ENCODE data around the gene HLA-DRA.
"Not testable (repeated sequence)": the region's sequence is repeated elsewhere in the genome, so short reads cannot be mapped to it uniquely, and the experiment has no call there.

The HLA-DRA gene

GRCh38 chr6:32431142-32431541, 8.5 kb upstream of the HLA-DRA start:
- no peak for DNase-seq (ENCODE audit: low read depth in 2 of 2)

GRCh38 chr6:32432050-32432450, 7.6 kb upstream of the HLA-DRA start:
- no peak for DNase-seq (ENCODE audit: low read depth in 2 of 2)

DNA sequence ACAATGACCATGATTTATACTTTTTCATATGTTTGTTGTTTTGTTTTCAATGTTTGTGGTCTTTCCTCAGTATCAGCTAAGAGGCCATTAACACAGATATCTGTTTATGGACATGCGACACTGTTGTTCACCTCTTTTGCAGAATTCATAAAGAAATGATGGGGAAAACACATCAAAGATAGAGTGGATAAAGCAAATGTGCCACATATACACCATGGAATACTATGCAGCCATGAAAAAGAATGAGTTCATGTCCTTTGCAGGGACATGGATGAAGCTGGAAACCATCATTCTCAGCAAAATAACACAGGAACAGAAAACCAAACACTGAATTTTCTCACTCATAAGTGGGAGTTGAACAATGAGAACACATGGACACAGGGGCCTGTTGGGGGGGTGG, 5.7 kb upstream of the HLA-DRA start:
- DNase-seq (ENCODE audit: low read depth in 2 of 2): not testable (repeated sequence)

- DNase-seq (ENCODE audit: low read depth in 2 of 2): no peak
Observed at GRCh38 chr6:32436186-32436585, 3.5 kb upstream of the HLA-DRA start.

DNA sequence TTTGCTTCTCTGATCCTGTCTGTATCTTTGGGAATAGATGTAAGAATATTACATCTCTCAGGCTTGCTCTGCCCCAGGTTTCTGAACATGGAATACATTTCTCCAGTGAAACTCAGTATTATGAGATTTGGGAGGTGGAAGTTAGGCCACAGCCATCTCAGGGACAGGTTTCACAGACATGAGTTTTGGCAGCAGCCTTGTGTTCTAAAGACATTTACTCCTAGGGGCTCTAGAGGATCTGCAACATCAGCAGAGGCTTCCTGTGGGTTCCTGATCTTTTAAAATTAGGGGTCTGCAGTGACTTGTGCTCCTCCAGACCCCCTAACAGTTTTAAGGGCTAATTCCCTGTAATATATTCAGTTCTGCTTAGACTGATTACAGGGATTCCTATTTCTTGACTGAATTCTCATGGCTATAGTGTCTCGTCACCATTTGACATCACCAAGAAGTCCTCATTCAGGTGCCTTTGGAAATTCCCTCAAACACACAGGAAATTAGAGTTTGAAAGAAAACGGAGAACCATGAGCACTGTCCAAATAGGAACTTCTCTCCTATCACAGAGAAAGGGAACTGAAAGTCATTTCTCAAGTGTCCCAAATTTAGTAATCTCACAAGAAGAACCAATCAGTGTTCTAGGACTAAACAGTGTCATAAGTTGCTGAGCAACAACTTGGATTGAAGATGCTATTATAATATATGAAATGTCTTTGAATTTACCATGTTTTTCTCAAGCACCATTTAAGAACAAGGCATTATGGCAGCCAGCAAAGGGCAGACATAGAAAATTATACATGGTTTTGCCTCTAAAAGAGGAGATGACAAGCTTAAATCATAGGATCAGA, 2.5 kb upstream of the HLA-DRA start:
- no peak for DNase-seq (ENCODE audit: low read depth in 2 of 2)

- no peak for DNase-seq (ENCODE audit: low read depth in 2 of 2)
Observed at GRCh38 chr6:32439139-32439538, 548 bp upstream of the HLA-DRA start.

DNA sequence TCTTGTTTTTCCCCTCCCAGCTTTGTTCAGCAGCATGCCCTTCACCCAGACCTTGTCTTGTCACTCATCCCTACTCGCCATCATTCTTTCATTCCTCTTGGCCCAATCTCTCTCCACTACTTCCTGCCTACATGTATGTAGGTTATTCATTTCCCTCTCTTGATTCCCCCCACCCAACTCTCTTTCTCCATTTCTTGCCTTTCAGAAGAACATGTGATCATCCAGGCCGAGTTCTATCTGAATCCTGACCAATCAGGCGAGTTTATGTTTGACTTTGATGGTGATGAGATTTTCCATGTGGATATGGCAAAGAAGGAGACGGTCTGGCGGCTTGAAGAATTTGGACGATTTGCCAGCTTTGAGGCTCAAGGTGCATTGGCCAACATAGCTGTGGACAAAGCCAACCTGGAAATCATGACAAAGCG, 2.6 kb downstream of the HLA-DRA start:
- DNase-seq (ENCODE audit: low read depth in 2 of 2): no peak

- DNase-seq (ENCODE audit: low read depth in 2 of 2): no peak
Observed at GRCh38 chr6:32442977-32443552, 3.4 kb downstream of the HLA-DRA start.

- no peak for DNase-seq (ENCODE audit: low read depth in 2 of 2)
Observed at GRCh38 chr6:32444433-32444832, 4.7 kb downstream of the HLA-DRA start.

GRCh38 chr6:32445321-32445854, 5.7 kb downstream of the HLA-DRA start:
- DNase-seq (ENCODE audit: low read depth in 2 of 2): no peak

GRCh38 chr6:32447932-32448331, 8.2 kb downstream of the HLA-DRA start:
- no peak for DNase-seq (ENCODE audit: low read depth in 2 of 2)

DNA sequence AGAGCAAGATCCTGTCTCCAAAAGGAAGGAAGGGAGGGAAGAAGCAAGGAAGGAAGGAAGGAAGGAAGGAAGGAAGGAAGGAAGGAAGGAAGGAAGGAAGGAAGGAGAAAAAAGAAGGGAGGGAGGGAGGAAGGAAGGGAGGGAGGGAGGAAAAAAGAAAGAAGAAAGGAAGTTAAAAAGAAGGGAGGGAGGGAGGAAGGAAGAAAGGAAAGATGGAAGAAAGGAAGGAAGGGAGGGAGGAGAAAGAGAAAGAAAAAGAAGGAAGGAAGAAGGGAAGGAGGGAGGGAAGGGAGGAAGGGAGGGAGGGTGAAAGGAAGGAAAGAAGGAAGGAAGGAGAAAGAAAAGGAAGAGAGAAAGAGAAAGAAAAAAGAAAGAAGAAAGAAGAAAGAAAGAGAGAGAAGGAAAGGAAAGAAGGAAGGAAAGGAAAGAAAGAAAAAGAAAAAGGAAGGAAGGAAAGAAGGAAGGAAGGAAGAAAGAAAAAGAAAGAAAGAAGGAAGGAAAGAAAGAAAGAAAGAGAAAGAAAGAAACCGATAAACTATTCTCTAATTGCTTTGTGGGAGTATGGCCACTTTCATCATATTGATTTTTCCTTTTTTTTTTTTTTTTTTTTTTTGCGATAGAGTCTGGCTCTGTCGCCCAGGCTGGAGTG, 9.5 kb downstream of the HLA-DRA start:
- DNase-seq (ENCODE audit: low read depth in 2 of 2): no peak

- DNase-seq (ENCODE audit: low read depth in 2 of 2): no peak
Observed at GRCh38 chr6:32457054-32457453, 17.4 kb downstream of the HLA-DRA start.

DNA sequence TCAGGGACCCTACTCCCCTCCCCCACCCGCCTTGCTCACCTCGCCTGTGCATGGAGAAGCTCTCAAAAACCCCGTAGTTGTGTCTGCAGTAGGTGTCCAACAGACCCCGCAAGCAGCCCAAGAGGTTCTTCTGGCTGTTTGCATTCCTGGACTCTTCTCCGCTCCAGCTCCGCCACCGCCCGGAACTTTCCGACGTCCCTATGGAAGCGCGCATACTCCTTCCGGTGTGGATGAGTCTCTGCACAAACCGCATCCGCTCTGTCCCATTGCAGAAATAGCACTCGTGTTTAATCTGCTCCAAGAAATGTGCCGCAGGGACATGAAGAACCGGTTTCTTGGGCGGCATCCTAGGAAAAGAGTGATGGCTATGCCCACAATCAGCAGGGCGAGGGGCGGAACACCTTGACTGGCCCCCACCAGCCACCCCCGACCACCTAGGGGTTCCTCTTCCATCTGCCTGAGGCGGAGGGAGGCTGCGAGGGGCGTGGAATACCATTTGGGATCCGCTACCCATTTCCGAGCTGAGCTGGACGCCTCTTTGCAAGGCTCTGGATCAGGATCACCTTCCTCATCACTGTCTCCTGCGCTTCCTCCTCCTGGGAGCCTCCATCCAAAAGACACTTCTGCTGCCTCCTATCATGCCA, 20.2 kb downstream of the HLA-DRA start:
- DNase-seq (ENCODE audit: low read depth in 2 of 2): no peak

- DNase-seq (ENCODE audit: low read depth in 2 of 2): no peak
Observed at GRCh38 chr6:32460528-32460927, 20.8 kb downstream of the HLA-DRA start.

DNA sequence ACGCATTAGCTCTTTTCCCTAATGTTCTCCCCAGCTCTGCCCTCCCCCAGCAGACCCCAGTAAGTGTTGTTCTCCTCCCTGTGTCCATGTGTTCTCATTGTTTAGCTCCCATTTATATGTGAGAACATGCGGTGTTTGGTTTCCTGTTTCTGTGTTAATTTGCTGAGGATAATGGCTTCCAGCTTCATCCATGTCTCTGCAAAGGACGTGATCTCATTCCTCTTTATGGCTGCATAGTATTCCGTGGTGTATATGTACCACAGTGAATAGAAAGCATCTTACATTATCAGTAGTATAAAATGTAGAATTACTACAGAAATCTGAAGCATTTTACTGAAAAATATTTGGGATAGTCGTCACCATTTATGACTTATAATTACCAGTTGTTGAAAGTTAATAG, 21.8 kb downstream of the HLA-DRA start:
- DNase-seq (ENCODE audit: low read depth in 2 of 2): no peak

- DNase-seq (ENCODE audit: low read depth in 2 of 2): peak; percentile 39 to 71
Observed at GRCh38 chr6:32462609-32463008, 22.9 kb downstream of the HLA-DRA start.

DNA sequence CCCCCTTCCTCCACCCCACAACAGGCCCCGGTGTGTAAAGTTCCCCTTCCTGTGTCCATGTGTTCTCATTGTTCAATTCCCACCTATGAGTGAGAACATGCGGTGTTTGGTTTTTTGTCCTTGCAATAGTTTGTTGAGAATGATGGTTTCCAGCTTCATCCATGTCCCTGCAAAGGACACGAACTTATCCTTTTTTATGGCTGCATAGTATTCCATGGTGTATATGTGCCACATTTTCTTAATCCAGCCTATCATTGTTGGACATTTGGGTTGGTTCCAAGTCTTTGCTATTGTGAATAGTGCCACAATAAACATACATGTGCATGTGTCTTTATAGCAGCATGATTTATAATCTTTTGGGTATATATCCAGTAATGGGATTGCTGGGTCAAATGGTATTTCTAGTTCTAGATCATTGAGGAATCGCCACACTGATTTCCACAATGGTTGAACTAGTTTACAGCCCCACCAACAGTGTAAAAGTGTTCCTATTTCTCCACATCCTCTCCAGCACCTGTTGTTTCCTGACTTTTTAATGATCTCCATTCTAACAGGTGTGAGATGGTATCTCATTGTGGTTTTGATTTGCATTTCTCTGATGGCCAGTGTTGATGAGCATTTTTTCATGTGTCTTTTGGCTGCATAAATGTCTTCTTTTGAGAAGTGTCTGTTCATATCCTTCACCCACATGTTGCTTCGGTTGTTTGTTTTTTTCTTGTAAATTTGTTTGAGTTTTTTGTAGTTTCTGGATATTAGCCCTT, 28.2 kb downstream of the HLA-DRA start:
- DNase-seq (ENCODE audit: low read depth in 2 of 2): not testable (repeated sequence)

- no peak for DNase-seq (ENCODE audit: low read depth in 2 of 2)
Observed at GRCh38 chr6:32472781-32473375, 33.2 kb downstream of the HLA-DRA start.

DNA sequence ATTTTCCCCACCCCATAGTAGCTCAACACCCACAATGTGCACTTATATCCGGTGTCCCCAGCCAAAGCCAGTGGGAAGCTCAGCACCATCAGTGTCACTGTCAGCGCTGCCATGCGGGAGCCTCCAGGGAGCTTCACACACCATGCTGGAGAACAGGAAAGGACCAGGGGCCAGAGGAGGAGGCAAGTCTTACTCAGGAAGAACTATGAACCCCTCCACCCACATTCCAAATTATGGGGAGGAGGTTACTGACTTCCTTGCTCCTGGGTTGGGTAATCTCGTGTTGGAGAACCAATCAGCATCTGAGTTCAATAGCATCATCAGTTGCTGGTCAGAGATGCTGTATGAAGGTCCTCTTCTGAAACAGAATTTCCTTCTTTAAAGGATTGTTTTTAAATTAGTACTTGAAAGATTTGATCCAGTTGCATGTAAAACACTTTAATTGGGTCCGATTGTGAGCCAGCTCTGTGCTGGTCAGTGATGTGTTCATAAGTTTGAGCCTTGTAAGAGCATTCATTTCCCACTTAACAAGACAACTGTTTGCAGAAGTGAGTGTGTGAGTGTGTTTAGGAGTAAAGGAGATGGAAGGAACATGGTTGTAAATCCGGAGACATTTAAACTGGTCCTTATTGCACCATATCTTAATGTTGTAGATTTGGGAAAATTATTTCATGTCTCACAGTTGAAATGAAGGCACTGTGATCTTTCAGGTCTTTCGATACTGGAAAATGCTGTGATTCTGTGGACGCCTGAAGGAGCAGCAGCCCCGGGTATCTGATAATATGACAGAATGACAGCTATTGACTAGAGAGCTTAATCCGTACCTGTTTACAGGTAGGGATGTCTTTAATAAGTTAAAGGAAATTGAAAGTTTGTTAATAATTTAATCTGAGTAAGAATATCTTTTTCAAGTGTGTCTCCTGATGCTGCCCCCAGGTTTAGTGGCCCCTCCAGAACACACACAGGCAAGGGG, 34.0 kb downstream of the HLA-DRA start:
- not testable (repeated sequence) for DNase-seq (ENCODE audit: low read depth in 2 of 2)
